Natural killer cell treated with Interleukin-12 subunit alpha and Interleukin-12 subunit beta and Interleukin-15 and Interleukin-18, amount 100 ng/mL, for 72 hours (primary cell): Measurements from ENCODE around the gene COL27A1. TPM values are rescaled to one million over a fixed set of nuclear protein-coding genes. Genes with fewer than 3 reads are reported as not detected.
"Not testable (repeated sequence)": the region's sequence is repeated elsewhere in the genome, so short reads cannot be mapped to it uniquely, and the experiment has no call there.

ENCODE experiments used
- ATAC-seq, 2 donors: fragments of 150-1000 bp; cut with Tn5 transposase in 1 of 2; sonication (Bioruptor Pico), chemical (Tn5 transposase) in 1 of 2; 2 replicates each; pipeline ENCODE4 v1.10.0; 2021
- DNase-seq: peaks from one replicate; pipeline ENCODE4 v3.0.0; 2022; ENCODE audit warnings: low spot score
- H3K27ac Mint-ChIP-seq, 2 donors: 1 replicate in 1 of 2; 2 replicates in 1 of 2; pipeline ENCODE4 v1.8.0; 2022; ENCODE audit warnings: mixed read lengths in 2 of 2, mild to moderate bottlenecking in 1 of 2, moderate library complexity in 1 of 2
- H3K27me3 Mint-ChIP-seq, 2 donors: 1 replicate in 1 of 2; 2 replicates in 1 of 2; pipeline ENCODE4 v1.8.0; 2022; ENCODE audit warnings: mixed read lengths in 2 of 2
- H3K36me3 Mint-ChIP-seq: one replicate; pipeline ENCODE4 v1.8.0; 2022; ENCODE audit warnings: mixed read lengths
- H3K4me1 Mint-ChIP-seq, 2 donors: 1 replicate in 1 of 2; 2 replicates in 1 of 2; pipeline ENCODE4 v1.8.0; 2022; ENCODE audit warnings: low read depth in 2 of 2, mixed read lengths in 2 of 2, mild to moderate bottlenecking in 1 of 2
- H3K4me3 Mint-ChIP-seq: one replicate; pipeline ENCODE4 v1.8.0; 2022; ENCODE audit warnings: mixed read lengths
- H3K9me3 Mint-ChIP-seq: 2 replicates; pipeline ENCODE4 v1.8.0; 2022; ENCODE audit warnings: mixed read lengths
- total RNA-seq, 2 donors: library from RNA; stranded (reverse); gene quantifications; one replicate each; pipeline ENCODE4 v1.2.3, GENCODE V29; 2022

The COL27A1 gene
- total RNA-seq, 2 donors from 2014 or later = 1.5 to 1.6 TPM

GRCh38 chr9:114316605-114317230 is 161.4 kb downstream of the COL27A1 start:
- Mint-ChIP-seq H3K27ac (no peak overlapping the region), H3K27me3 (peaks cover 0 to 4% of the 10 kb centered on the region in 2 donors), H3K9me3 (no peaks in the 10 kb centered on the region), H3K4me3 (no peak overlapping the region), H3K4me1 (no peaks in the 10 kb centered on the region), H3K36me3 (no peaks in the 10 kb centered on the region)
- DNase-seq (no peak), ATAC-seq (no peak)

- H3K9me3 Mint-ChIP-seq = no peaks in the 10 kb centered on the region
- no peak for DNase-seq
- H3K27me3 Mint-ChIP-seq = peaks cover 0 to 4% of the 10 kb centered on the region in 2 donors
- no peaks in the 10 kb centered on the region for H3K4me1 Mint-ChIP-seq
- no peaks in the 10 kb centered on the region for H3K36me3 Mint-ChIP-seq
- no peak overlapping the region for H3K4me3 Mint-ChIP-seq
- H3K27ac Mint-ChIP-seq = no peak overlapping the region
- no peak for ATAC-seq
Measured at GRCh38 chr9:114317665-114318357, 162.5 kb downstream of the COL27A1 start.

GRCh38 chr9:114318416-114318815 is 163.1 kb downstream of the COL27A1 start:
- ATAC-seq (no peak), DNase-seq (no peak)
- peaks cover 0 to 4% of the 10 kb centered on the region in 2 donors for H3K27me3 Mint-ChIP-seq
- no peaks in the 10 kb centered on the region for H3K4me1 Mint-ChIP-seq
- no peaks in the 10 kb centered on the region for H3K9me3 Mint-ChIP-seq
- H3K27ac Mint-ChIP-seq = no peak overlapping the region
- no peak overlapping the region for H3K4me3 Mint-ChIP-seq
- H3K36me3 Mint-ChIP-seq = no peaks in the 10 kb centered on the region

- H3K27ac Mint-ChIP-seq = peak overlapping the region in 1 of 2 donors; percentile 70
- DNase-seq (no peak), ATAC-seq (no peak)
- no peaks in the 10 kb centered on the region for H3K9me3 Mint-ChIP-seq
- no peaks in the 10 kb centered on the region for H3K4me1 Mint-ChIP-seq
- no peak overlapping the region for H3K4me3 Mint-ChIP-seq
- H3K27me3 Mint-ChIP-seq = peaks cover 0 to 4% of the 10 kb centered on the region in 2 donors
- no peaks in the 10 kb centered on the region for H3K36me3 Mint-ChIP-seq
Measured at GRCh38 chr9:114319147-114319546, 163.8 kb downstream of the COL27A1 start.

GRCh38 chr9:114320710-114321109 is 165.4 kb downstream of the COL27A1 start:
- not testable (repeated sequence) for H3K4me3 Mint-ChIP-seq, H3K27me3 Mint-ChIP-seq, H3K36me3 Mint-ChIP-seq, H3K4me1 Mint-ChIP-seq, H3K9me3 Mint-ChIP-seq, DNase-seq, H3K27ac Mint-ChIP-seq, ATAC-seq

- DNase-seq = no peak
- peak in 1 of 2 donors; percentile 29 for ATAC-seq
- Mint-ChIP-seq H3K4me3 (no peak overlapping the region), H3K27ac (no peak overlapping the region), H3K36me3 (no peaks in the 10 kb centered on the region), H3K9me3 (no peaks in the 10 kb centered on the region), H3K27me3 (peaks cover 0 to 4% of the 10 kb centered on the region in 2 donors), H3K4me1 (no peaks in the 10 kb centered on the region)
Measured at GRCh38 chr9:114321759-114322158, 166.4 kb downstream of the COL27A1 start.

GRCh38 chr9:114322160-114322818 is 167.0 kb downstream of the COL27A1 start:
- not testable (repeated sequence) for H3K36me3 Mint-ChIP-seq, ATAC-seq, H3K4me3 Mint-ChIP-seq, H3K9me3 Mint-ChIP-seq, DNase-seq, H3K27ac Mint-ChIP-seq, H3K4me1 Mint-ChIP-seq, H3K27me3 Mint-ChIP-seq

GRCh38 chr9:114322831-114323531 is 167.6 kb downstream of the COL27A1 start, which contains the start of gene ORM1:
TSS of gene ORM1 (plus strand) at chr9:114323098. CDS start at chr9:114323134, 36 bp downstream.
- ATAC-seq, H3K27me3 Mint-ChIP-seq, H3K4me1 Mint-ChIP-seq, H3K36me3 Mint-ChIP-seq, H3K4me3 Mint-ChIP-seq, H3K9me3 Mint-ChIP-seq, H3K27ac Mint-ChIP-seq, DNase-seq: not testable (repeated sequence)

- not testable (repeated sequence) for H3K27me3 Mint-ChIP-seq, H3K9me3 Mint-ChIP-seq, H3K36me3 Mint-ChIP-seq, DNase-seq, H3K4me3 Mint-ChIP-seq, H3K4me1 Mint-ChIP-seq, ATAC-seq, H3K27ac Mint-ChIP-seq
Measured at GRCh38 chr9:114323849-114324248, 168.5 kb downstream of the COL27A1 start.

GRCh38 chr9:114324492-114324891 is 169.2 kb downstream of the COL27A1 start:
- ATAC-seq (peak in 1 of 2 donors; percentile 3), DNase-seq (no peak)
- H3K4me3 Mint-ChIP-seq = no peak overlapping the region
- H3K27me3 Mint-ChIP-seq = no peaks in the 10 kb centered on the region
- H3K4me1 Mint-ChIP-seq = no peaks in the 10 kb centered on the region
- H3K9me3 Mint-ChIP-seq = no peaks in the 10 kb centered on the region
- no peaks in the 10 kb centered on the region for H3K36me3 Mint-ChIP-seq
- no peak overlapping the region for H3K27ac Mint-ChIP-seq

- H3K4me1 Mint-ChIP-seq, DNase-seq, H3K27ac Mint-ChIP-seq, H3K36me3 Mint-ChIP-seq, ATAC-seq, H3K4me3 Mint-ChIP-seq, H3K9me3 Mint-ChIP-seq, H3K27me3 Mint-ChIP-seq: not testable (repeated sequence)
Measured at GRCh38 chr9:114324965-114325364, 169.6 kb downstream of the COL27A1 start.

- ATAC-seq, H3K27me3 Mint-ChIP-seq, DNase-seq, H3K36me3 Mint-ChIP-seq, H3K27ac Mint-ChIP-seq, H3K4me3 Mint-ChIP-seq, H3K9me3 Mint-ChIP-seq, H3K4me1 Mint-ChIP-seq: not testable (repeated sequence)
Measured at GRCh38 chr9:114325684-114326254, 170.4 kb downstream of the COL27A1 start.

- H3K27me3 Mint-ChIP-seq = no peaks in the 10 kb centered on the region
- no peak overlapping the region for H3K4me3 Mint-ChIP-seq
- ATAC-seq (peak in 1 of 2 donors; percentile 1), DNase-seq (no peak)
- H3K9me3 Mint-ChIP-seq = no peaks in the 10 kb centered on the region
- no peaks in the 10 kb centered on the region for H3K36me3 Mint-ChIP-seq
- H3K27ac Mint-ChIP-seq = no peak overlapping the region
- H3K4me1 Mint-ChIP-seq = peaks cover 6 to 11% of the 10 kb centered on the region in 2 donors
Measured at GRCh38 chr9:114327749-114328148, 172.4 kb downstream of the COL27A1 start.
